PFSK-1 (cell line): ENCODE results near the gene SEMA3C.

Source experiments
- FOXP2 ChIP-seq: optimal IDR thresholded peaks from 2 replicates; pipeline ENCODE3; 2011; ENCODE audit warnings: borderline replicate concordance, control low read depth, inconsistent platforms; ENCODE audit not compliant: insufficient read depth; ENCODE audit errors: extremely low read length, extremely low read depth
- POLR2AphosphoS5 ChIP-seq: IDR thresholded peaks from 2 replicates; pipeline ENCODE4 v1.6.1; 2012; ENCODE audit warnings: low read depth, mild to moderate bottlenecking, control low read depth, low read length, moderate library complexity
- SIN3A ChIP-seq: IDR thresholded peaks from 2 replicates; pipeline ENCODE4 v1.6.1; 2012; ENCODE audit warnings: mild to moderate bottlenecking, low read length, moderate library complexity, borderline replicate concordance; ENCODE audit not compliant: insufficient read depth
- TAF1 ChIP-seq: IDR thresholded peaks from 2 replicates; pipeline ENCODE4 v1.6.1; 2012; ENCODE audit warnings: low read length, control low read depth, borderline replicate concordance; ENCODE audit not compliant: insufficient read depth
- TF ChIP-seq, protein P1 (sequence below), 2 experiments: IDR thresholded peaks; 2 replicates each; pipeline versions ENCODE4 v1.6.1 to v1.8.0; 2011 to 2012; ENCODE audit warnings: low read depth in 2 of 2, low read length in 2 of 2, control low read depth in 1 of 2, inconsistent platforms in 1 of 2, mild to moderate bottlenecking in 1 of 2, moderate library complexity in 1 of 2; ENCODE audit not compliant: insufficient read depth in 1 of 2

DNA sequence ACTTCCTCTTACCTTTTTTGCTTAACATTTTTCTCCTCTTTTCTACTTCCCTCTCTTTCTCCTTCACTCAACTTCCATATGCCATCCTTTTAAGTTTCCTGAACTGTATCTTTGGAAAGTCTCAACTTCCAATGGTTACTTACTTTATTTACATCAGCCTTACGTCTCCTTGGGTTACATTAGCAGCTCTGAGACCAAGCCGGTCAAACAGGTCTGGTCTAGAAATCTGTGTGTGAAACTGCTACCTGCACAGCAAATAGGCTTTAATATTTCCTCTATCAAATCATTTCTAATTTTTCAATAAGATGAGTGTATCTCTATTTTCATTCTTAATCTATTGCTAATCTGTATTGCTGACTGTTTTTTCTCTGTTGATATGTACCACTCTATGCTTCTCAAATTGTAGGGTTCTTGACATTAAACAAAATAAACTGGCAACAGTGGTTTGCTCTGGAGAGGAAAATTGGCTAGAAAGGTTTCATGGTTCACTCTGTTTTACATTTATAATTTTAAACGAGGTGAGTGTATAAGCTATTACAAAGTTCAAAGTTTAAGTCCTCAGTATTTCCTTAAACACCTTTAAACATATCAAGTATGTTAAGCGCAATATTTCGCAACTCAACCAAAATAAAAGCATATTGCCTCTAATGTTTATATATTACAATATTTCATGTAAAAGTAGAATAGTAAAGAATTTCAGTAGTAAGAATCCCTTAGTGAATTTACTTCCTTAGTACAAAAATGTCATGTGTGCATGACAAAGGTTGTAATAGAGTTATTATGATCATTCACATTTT is 3.6 kb upstream of the SEMA3C start:
- TF ChIP-seq SIN3A = no peak
- TF ChIP-seq TAF1 = no peak
- TF ChIP-seq POLR2AphosphoS5 = no peak
- TF ChIP-seq, protein P1, sequence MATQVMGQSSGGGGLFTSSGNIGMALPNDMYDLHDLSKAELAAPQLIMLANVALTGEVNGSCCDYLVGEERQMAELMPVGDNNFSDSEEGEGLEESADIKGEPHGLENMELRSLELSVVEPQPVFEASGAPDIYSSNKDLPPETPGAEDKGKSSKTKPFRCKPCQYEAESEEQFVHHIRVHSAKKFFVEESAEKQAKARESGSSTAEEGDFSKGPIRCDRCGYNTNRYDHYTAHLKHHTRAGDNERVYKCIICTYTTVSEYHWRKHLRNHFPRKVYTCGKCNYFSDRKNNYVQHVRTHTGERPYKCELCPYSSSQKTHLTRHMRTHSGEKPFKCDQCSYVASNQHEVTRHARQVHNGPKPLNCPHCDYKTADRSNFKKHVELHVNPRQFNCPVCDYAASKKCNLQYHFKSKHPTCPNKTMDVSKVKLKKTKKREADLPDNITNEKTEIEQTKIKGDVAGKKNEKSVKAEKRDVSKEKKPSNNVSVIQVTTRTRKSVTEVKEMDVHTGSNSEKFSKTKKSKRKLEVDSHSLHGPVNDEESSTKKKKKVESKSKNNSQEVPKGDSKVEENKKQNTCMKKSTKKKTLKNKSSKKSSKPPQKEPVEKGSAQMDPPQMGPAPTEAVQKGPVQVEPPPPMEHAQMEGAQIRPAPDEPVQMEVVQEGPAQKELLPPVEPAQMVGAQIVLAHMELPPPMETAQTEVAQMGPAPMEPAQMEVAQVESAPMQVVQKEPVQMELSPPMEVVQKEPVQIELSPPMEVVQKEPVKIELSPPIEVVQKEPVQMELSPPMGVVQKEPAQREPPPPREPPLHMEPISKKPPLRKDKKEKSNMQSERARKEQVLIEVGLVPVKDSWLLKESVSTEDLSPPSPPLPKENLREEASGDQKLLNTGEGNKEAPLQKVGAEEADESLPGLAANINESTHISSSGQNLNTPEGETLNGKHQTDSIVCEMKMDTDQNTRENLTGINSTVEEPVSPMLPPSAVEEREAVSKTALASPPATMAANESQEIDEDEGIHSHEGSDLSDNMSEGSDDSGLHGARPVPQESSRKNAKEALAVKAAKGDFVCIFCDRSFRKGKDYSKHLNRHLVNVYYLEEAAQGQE (IDR thresholded peaks at IDR 0.05; ENCODE audit: insufficient read depth in 1 of 2, low read depth in 2 of 2, low read length in 2 of 2) = no peak
- no peak for TF ChIP-seq FOXP2
